Measurements from ENCODE around the gene NDUFV2.

NDUFV2 gene

DNA sequence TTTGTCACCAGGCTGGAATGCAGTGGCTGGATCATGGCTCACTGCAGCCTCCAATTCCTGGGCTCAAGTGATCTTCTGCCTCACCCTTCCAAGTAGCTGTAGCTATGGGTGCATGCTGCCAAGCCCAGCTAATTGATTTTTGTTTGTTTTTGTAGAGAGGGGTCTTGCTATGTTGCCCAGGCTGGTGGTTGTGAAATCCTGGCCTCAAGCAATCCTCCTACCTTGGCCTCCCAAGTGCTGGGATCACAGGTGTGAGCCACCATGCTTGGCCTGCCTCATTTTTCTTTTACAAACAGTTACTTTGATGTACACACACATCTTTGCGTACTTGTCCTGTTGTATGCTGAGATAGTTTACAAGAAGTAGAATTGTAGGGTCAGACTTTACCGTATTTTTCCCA is 21.0 kb downstream of the NDUFV2 start:
- no peak for DNase-seq

DNA sequence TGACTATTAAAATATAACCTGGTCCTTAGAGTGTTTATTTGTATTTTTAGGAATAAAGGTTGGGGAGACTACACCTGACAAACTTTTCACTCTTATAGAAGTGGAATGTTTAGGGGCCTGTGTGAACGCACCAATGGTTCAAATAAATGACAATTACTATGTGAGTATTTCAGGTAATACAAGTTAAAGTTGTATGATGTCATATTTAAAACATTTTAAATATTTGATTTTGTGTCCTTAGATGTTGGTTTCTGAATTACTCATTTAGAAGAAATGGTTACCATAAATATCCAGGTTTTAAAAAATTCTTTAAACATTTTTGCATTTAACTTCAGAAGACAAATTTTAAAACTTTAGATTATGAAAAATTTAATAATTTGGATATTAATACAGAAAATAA is 22.3 kb downstream of the NDUFV2 start:
- no peak for DNase-seq

DNA sequence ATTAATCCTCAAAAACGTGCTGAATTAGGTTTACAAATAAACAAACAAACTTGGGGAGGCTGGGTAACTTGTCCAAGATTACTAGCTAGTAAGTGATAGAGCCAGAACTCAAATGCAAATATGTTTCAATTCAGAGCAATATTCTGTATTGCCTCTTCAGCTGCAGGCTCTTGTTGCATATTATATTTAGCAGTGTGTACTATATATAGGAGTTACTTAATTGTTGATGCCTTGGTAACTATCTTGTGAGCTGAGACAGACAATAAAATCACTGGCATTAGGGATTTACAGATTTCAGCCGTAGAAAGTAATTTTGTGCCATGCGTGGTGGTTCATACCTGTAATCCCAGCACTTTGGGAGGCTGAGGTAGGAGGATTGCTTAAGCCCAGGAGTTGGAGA is 23.8 kb downstream of the NDUFV2 start:
- DNase-seq: no peak

DNA sequence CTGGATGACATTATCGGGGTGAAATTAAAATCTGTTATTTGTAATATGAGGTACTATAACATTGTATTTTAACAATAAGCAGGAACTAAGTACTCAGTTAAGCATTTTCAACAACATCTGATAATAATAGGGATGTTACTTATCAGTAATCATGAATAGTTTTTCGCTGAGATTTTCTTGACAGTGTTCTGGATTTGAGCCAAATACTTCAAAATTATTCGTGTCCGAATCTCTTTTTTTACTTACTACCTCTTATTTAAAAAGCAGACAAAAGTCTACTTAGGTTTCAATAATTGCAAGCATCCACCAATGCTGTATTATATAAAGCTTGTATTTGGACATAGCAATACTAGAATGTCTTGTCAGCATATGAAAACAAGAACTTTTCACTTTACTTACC is 27.7 kb downstream of the NDUFV2 start:
- no peak for DNase-seq

DNA sequence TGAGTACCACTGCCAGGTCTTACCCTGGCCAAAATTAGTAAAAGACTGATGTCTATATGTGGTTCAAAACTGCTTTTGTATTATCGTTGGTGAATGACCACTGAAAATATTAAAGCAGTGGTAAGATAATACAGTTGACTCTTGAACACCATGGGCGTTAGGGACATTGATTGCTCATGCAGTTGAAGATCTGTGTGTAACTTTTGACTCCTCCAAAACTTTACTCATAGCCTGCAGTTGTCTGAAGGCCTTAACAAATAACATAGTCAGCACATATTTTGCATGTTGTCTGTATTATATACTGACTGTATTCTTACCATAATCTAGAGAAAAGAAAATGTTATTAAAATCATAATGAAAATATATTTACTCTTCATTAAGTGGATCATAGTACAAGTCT is 28.3 kb downstream of the NDUFV2 start:
- DNase-seq: no peak

DNA sequence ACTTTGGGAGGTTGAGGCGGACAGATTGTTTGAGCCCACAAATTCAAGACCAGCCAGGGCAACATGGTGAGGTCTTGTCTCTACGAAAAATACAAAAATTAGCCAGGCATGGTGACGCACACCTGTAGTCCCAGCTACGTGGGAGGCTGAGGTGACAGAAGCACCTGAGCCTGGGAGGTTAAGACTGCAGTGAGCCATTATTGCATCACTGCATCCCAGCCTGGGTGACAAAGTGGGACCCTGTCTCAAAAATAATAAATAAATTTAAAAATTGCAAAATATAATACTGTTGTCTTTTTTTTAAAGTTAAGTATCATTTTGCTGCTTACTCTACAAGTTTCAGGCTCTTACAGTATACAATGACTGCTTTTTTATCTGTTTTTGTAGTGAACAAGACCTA is 30.1 kb downstream of the NDUFV2 start:
- no peak for DNase-seq

DNA sequence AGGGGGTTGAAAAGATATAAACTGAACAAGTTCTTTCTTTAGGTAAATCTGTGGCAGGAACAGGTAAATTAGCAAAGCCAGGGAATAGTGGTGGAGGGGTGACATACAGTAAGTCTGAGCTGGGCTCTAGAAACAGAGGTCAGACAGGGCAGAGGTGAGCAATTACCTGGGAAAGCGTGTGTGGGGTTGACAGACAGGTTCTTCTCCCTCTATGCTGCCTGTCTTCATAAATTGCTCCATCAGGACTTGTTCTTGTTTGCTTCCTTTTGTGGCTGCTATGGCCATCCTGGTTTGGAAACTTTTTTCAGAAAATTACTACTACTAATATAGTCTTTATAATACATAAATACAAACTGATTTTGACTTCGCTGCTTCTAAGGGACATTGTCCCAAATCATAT is 30.7 kb downstream of the NDUFV2 start:
- DNase-seq: no peak

DNA sequence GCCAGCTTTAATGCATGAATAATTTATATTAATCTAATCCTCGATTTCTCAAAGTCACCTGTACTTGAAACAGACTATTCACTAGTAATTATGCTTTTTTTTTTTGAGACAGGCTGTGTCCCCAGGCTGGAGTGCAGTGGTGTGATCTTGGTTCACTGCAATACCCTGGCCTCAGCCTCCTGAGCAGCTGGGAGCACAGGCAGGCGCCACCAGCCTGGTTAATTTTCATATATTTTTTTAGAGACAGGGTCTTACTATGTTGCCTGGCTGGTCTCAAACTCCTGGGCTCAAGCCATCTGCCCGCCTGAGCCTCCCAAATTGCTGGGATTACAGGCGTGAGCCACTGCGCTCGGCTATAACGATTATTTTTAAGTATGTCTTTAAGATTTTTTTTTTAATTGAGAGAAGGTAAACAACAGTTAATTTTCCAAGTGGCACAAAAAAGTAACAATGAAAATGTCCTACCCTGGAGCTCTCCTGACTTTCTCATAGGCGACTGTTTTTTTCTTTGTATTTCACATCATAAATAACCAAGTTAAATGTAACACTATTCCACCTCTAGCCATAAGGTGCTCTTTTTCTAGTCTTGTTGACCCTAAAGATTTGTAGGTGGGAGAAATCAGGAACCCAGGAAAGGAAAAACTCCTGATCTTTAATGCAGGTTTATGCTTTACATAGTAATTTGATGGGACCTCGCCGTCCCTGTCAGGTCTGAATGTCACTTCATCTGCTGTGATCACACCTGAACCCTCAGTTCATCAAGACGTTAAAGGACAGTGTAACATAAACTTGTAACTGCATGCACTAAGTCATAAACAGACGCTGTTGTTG is 32.8 kb downstream of the NDUFV2 start:
- no peak for DNase-seq

DNA sequence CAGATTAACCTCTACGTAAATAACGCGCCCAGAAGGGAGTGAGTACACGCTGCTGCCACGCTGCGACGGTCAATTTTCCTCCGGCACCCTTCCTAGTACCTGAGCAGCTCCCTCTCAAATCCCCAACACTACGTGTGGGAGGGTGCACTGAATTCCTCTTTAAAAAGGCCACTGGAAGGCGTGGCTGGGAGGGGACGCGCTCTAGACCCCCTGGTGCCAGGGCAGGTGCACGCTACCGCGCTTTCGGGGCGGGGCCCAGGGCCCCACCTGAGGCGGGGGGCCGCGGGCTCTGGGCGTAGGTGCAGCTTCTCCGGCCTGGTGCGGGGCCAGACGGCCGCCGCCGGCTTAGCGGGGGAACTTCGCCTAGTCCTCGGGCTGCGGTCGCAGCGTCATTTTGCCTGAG is 33.4 kb downstream of the NDUFV2 start:
- DNase-seq: peak; percentile 57

DNA sequence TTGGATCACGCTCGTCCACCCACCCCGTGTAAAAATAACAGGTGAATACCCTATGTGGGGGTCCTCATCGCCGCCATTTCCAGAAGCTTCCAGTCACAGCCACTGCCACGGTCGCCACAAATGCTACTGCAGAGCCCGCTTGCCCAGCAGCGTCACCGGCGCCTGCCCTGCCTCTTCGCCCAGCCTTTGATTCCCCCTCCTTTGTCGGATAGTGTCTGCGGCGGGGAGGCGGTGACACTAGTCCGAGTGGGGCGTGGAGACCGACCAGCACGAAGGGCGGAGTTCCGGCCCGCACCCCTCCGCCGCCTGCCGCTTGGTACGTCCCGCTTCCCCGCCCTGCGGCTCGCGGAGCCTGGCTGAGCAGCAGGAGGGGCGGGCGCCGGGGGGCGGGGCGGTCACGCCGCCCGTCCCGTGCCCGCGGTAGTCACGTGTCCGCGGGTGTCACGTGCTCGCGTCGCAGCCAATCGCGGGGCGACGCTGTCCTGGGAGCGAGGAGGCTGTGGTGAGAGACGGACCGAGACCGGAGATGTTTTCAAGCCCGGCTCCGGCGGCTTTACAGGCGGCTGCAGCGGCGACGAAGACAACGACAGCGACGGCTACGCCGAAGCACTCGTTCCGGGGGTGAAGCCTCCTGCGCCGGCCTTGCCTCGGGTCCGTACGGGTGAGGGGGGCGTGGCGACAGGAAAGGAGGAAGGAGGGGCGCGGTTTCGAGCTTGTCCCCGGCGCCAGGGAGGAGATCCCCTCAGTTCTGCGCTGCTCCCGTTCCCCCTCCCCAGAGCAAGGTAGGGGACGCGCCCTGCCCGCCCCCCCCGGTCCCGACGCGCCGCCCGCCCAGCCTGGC is 34.0 kb downstream of the NDUFV2 start, which contains the start of gene ANKRD12:
Gene ANKRD12, plus strand, starts transcription at position 467 of the 841 bp plus-strand sequence. CDS start 45,652 bp downstream, outside the sequence.
- peak; percentile 72 for DNase-seq

DNA sequence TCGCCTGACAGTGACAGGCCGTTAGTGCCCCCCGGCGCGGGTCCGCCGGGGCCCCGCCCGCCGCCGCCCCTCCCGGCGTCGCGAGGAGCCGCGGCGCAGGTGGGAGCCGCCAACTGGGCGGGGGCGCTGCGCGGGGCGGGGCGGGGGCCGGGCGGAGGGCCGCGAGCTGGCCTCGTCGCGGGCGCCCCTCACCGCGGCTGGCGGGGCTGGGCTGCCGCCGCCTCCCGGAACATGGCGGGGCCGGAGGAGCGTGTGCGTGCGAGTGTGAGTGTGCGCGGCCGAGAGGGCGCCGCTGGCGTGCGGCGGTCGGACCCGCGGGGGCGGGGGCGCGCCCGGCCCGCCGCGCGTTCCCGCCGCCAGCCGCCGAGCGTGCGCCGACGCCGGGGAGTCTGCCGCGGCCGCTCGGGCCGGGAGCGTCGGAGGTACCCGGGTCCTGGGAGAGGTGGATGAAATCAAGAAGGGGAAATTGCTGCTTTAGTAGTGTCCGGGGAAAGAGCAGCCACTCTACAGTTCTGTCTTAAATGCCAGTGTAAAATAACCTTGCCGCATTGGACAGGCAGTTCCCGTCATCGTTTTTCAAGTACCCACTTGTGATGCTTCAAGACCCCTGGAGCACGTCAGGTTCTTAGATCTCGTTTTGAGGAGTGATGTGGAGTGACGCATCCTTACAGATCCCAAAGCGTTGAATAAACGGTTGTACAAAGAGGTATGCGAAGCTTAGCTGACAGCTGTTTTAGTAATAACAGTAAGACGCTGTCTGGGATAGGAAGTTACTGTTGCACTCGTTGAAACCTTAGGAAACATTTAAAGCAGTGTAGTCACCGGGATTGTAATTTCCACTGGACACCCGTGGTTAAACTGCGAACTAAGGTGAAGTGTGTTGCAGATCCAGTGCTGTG is 34.9 kb downstream of the NDUFV2 start:
- DNase-seq: peak; percentile 30

DNA sequence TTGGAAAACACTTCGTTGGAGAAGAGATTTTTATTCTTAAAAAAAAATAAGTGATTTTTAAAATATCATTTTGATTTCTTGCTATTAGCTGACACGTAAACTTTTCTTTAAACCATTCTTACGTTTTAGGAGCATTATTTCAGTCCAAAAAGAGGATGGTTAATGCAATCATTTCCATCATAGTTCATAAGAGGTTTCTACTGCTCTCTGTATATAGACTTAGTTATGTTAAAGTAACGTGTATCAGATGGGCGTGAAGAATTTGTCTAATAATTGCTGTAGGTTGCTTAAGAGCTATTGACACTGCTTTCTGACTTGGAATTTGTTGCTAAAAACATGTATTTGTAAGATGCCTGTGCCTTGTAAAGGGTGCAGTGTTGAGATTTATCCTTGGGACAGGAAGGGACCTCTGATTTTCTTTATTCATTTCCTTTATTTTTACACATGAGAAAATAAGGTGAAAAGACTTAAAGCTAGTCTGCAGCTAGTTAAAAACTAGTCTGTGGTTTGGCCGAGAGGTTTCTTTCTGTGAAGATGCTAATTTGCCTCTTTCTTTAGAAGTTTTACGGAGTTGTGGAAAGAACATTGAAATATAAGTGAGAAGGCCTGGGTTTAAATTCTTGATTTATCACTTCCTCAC is 37.0 kb downstream of the NDUFV2 start:
- DNase-seq: no peak

DNA sequence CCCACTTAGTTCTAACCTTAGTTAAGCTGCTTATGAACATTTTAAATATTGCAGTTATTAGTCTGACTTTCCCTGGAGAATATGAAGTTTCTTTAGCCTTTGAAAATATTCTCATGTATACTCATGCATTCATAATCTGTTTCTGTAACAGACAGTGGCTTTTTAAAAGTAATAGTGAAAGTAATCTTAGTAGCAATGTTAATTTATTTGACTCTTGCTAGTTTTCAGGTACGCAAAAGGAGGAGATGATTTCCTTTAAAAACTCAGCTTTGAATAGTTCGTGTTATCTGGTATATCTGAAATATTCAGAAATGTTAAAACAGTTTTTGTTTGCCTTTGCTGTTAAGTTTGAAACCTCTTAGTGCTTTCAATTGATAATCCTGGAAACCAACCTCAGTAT is 37.9 kb downstream of the NDUFV2 start:
- DNase-seq: no peak

DNA sequence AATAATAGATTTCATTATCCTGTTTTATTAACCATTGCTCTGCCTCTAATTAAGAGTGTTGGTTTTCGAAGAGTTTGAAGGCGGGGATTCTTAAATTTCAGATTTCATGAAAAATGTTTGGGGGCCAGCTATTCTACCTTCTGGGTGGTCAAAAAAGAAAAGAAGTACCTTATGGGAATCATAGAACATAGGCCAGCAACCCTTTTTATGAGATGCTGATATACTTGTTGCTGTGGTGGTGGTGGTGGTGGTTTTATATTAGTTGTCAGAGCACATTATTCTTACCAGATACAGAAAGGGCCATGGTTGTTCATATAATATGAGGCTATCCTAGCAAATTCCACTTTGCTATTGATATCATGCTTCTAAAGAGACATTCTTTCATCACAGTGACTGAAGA is 38.5 kb downstream of the NDUFV2 start:
- DNase-seq: no peak

DNA sequence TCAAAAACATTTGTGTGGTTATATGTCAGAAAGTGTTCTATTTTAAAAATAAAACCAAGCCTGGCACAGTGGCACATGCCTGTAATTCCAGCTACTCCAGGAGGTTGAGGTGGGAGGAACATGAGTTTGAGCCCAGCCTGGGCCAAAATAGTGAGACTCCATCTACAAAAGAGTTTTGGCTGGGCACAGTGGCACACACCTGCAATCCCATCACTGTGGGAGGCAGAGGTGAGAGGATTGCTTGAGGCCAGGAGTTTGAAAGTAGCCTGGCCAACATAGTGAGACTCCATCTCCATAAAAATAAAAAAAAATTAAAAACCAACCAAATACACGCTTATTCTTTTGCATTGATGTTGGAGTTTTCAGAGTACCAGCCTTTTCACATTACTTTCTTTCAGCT is 43.7 kb downstream of the NDUFV2 start:
- no peak for DNase-seq

DNA sequence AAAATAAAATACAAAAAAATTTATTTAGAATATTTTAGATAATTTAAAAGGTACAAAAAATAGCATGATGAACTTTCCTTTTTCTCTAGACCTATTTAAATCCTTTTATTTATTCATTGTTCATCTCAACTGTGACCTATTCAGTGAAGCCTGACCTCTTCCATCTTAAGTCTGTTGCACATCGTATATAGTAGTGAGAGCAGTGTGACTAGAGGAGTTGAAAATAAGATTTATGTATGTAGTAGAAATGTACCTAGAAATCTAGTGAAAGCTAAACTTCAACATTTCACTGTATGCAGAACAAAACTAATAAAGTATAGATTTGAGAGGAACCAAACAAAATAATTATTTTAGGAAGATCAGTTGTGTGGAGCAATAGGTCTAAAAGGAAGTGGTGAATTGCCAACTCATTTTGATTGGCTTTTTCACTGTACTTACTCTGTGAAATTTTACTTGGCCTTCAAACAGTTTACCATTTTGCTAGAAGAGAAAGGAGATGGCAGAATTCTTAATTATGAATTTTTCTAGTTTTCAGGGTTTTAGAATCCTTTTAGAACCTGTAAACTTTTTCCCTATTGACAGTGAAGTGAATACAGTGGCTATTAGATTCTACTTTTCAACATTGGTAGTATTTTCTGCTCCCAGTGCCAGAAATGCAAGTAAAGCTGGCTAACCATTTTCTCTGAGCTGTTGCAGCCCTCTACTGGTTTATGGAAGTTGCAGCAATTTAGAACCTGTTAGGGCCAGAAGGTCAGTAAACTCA is 45.1 kb downstream of the NDUFV2 start:
- DNase-seq: peak; percentile 14

DNA sequence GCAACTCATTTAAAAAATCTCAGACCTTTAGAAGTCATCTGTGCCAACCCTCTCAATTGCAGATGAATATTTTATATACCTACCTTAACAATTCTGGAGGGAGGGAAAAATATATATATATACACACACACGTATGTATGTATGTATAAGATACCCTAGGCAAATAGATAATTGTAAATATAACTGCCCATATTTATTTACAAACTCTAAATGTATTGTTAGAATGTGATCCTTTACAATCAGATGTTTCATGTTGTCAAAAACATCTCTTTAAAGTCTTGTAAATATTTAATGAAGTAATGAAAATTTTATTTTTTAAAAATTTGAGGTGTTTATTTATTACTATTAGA is 45.7 kb downstream of the NDUFV2 start:
- no peak for DNase-seq

DNA sequence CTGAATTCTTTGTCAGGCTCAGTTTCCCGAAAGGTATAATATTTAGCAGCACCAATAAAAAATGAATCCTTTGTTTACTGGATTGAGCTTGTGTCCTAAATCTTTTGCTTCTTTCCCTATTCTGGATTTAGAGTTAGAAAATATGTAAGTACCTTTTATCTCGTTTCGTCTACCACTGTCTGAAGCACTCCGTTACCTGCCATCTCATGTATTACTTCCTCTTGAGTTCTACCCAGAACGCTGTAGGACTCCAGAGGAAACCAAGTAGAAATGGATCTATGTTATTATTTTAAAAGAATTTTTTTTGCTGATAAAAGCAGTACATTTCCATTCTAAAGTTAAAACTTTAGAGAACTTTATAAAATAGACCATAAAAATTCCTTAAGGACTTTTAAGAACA is 47.6 kb downstream of the NDUFV2 start:
- DNase-seq: no peak

DNA sequence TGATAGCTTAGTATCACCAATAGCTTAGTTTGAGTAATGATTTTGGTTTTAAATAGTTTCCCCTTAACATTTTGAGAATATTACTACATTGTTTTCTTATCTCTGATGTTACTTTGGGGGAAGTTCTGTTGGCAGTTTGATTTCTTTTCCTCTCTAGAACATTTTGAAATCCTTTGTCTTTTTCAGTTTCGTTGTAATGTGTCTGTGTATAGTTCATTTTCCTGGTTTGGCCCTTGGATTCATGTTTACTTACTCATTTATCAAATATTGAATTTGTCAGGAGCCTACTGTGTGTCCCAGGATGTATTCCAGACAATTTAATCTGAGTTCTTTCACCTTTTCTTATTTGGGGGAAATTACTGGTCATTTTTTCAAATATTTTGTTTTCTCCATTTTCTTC is 50.8 kb downstream of the NDUFV2 start:
- DNase-seq: no peak

DNA sequence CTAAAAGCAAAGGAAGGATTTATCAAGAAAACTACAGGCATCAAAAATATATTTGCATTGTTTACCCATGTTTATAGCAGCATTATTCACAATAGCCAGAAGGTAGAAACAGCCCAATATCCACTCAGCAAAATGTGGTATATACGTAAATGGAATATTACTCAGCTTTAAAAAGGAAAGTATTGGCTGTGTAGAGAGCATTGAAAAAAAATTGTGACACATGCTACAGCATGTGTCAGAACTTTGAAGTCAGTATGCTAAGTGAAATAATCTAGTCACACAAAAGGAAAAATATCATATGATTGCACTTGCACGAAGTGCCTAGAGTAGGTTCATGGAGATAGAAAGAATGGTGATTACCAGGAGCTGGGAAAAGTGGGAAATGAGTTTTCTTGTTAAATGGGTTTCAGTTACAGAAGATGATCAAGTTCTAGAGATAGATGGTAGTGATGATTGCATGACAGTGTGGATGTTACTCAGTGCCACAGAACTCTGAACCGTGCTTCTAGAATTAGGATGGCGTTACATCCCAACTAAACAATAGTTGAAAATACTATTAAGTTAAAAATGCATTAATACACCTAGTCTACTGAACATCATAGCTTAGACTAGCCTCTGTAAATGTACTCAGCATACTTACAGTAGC is 54.2 kb downstream of the NDUFV2 start:
- no peak for DNase-seq

DNA sequence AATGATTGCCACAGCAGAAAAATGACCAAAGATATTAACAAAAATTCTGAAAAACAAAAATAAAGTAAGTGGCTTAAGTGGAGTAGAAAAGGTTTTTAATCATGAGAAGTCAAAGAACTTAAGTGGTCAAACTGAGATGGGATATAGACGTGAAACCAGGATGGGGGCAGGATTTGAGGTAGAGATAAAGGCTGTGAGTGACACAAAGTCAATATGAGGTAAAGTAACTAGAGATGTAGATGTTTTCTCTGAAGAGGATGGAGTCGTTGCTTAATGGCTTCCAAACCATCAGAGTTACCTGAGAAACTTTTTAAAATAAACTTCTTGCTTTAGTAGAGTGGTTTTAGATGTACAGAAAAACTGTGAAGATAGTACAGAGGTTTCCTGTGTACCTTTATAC is 55.3 kb downstream of the NDUFV2 start:
- no peak for DNase-seq

Measured in NCI-H1105 (cell line).